GM23338 (cell line): ENCODE data around the gene PRIMPOL. TPM values are rescaled to one million over a fixed set of nuclear protein-coding genes. Genes with fewer than 3 reads are reported as not detected.

Experiments used
- ATAC-seq: fragments of 200-7000 bp; cut with Tn5 transposase; 3 replicates; pipeline ENCODE4 v1.9.1; 2020
- DNase-seq: peaks from one replicate; pipeline ENCODE4 v3.0.0-alpha.2; 2015; ENCODE audit warnings: low spot score
- H2AFZ ChIP-seq: fragments of 200-600 bp; sonication (generic); 2 replicates; pipeline ENCODE4 v1.8.0; 2016; ENCODE audit warnings: antibody characterized with exemption, mild to moderate bottlenecking, moderate library complexity
- H3F3A ChIP-seq: fragments of 200-600 bp; sonication (generic); replicated peaks from 2 replicates; pipeline ENCODE4 v1.8.0; 2017; ENCODE audit warnings: antibody characterized with exemption, mixed run types, low read depth
- H3K27ac ChIP-seq: fragments of 200-600 bp; sonication (generic); 2 replicates; pipeline ENCODE4 v1.6.1; 2016; ENCODE audit warnings: low read depth
- H3K27me3 ChIP-seq: fragments of 200-600 bp; sonication (generic); 2 replicates; pipeline ENCODE4 v1.8.0; 2016; ENCODE audit warnings: mild to moderate bottlenecking, mixed run types, moderate library complexity; ENCODE audit not compliant: insufficient read depth
- H3K36me3 ChIP-seq: fragments of 200-600 bp; sonication (generic); 2 replicates; pipeline ENCODE4 v1.8.0; 2016; ENCODE audit warnings: mild to moderate bottlenecking; ENCODE audit not compliant: insufficient read depth
- H3K4me1 ChIP-seq: fragments of 200-600 bp; sonication (generic); 2 replicates; pipeline ENCODE4 v1.8.0; 2016; ENCODE audit warnings: mild to moderate bottlenecking, moderate library complexity; ENCODE audit not compliant: insufficient read depth
- H3K4me2 ChIP-seq: fragments of 200-600 bp; sonication (generic); 2 replicates; pipeline ENCODE4 v1.7.1; 2017; ENCODE audit warnings: mixed run types
- H3K4me3 ChIP-seq: fragments of 200-600 bp; sonication (generic); 2 replicates; pipeline ENCODE4 v1.6.1; 2016; ENCODE audit warnings: mixed run types
- H3K79me2 ChIP-seq: fragments of 200-600 bp; sonication (generic); replicated peaks from 2 replicates; pipeline ENCODE4 v1.8.0; 2017; ENCODE audit warnings: mild to moderate bottlenecking; ENCODE audit not compliant: insufficient read depth
- H3K9me2 ChIP-seq: fragments of 200-600 bp; sonication (generic); 2 replicates; pipeline ENCODE4 v1.8.0; 2017; ENCODE audit not compliant: insufficient read depth
- H4K20me1 ChIP-seq: fragments of 200-600 bp; sonication (generic); replicated peaks from 2 replicates; pipeline ENCODE4 v1.8.0; 2017; ENCODE audit warnings: mild to moderate bottlenecking; ENCODE audit not compliant: insufficient read depth
- H3K27ac Mint-ChIP-seq: 2 replicates; pipeline ENCODE4 v1.8.0; 2020; ENCODE audit warnings: inconsistent platforms, mild to moderate bottlenecking, moderate library complexity, mixed read lengths
- H3K27me3 Mint-ChIP-seq: 3 replicates; pipeline ENCODE4 v1.8.0; 2022; ENCODE audit warnings: low read depth, mild to moderate bottlenecking, moderate library complexity, mixed read lengths, inconsistent platforms; ENCODE audit not compliant: insufficient read depth, poor library complexity
- H3K36me3 Mint-ChIP-seq: 3 replicates; pipeline ENCODE4 v1.8.0; 2021; ENCODE audit warnings: low read depth, mild to moderate bottlenecking, inconsistent platforms, moderate library complexity, mixed read lengths
- H3K4me1 Mint-ChIP-seq: 3 replicates; pipeline ENCODE4 v1.8.0; 2020; ENCODE audit warnings: mild to moderate bottlenecking, inconsistent platforms, mixed read lengths
- H3K4me3 Mint-ChIP-seq: 3 replicates; pipeline ENCODE4 v1.8.0; 2021; ENCODE audit warnings: moderate library complexity, mild to moderate bottlenecking, inconsistent platforms, mixed read lengths
- H3K9me3 Mint-ChIP-seq: 3 replicates; pipeline ENCODE4 v1.8.0; 2020; ENCODE audit warnings: moderate library complexity, mild to moderate bottlenecking, inconsistent platforms, mixed read lengths
- CREB1 ChIP-seq: fragments of 250-450 bp; sonication (Bioruptor Pico); IDR thresholded peaks from 2 replicates; pipeline ENCODE4 v1.5.0; 2020; ENCODE audit warnings: low read depth, mild to moderate bottlenecking, moderate library complexity
- CTCF ChIP-seq, 2 experiments: fragments of 200-600 bp in 1 of 2; sonication (generic) in 1 of 2; conservative IDR thresholded peaks; 2 replicates each; pipeline versions ENCODE4 v1.5.1 to v1.6.1; 2016 to 2017; ENCODE audit warnings: antibody characterized with exemption in 2 of 2, low read depth in 2 of 2, mild to moderate bottlenecking in 2 of 2, moderate library complexity in 1 of 2
- ETS1 ChIP-seq: IDR thresholded peaks from 2 replicates; pipeline ENCODE4 v1.6.1; 2016; ENCODE audit warnings: antibody characterized with exemption
- EZH2 ChIP-seq: fragments of 200-600 bp; sonication (generic); IDR thresholded peaks from one replicate; pipeline ENCODE4 v1.8.0; 2017; ENCODE audit warnings: antibody characterized with exemption, mild to moderate bottlenecking, low read depth; ENCODE audit not compliant: unreplicated experiment
- EZH2phosphoT487 ChIP-seq: fragments of 200-600 bp; sonication (generic); IDR thresholded peaks from one replicate; pipeline ENCODE4 v1.8.1; 2018; ENCODE audit warnings: antibody characterized with exemption; ENCODE audit not compliant: unreplicated experiment
- JUNB ChIP-seq: IDR thresholded peaks from one replicate; pipeline ENCODE4 v1.6.1; 2016; ENCODE audit warnings: antibody characterized with exemption; ENCODE audit not compliant: unreplicated experiment
- NANOG ChIP-seq: IDR thresholded peaks from 2 replicates; pipeline ENCODE4 v1.6.1; 2016; ENCODE audit warnings: antibody characterized with exemption, borderline replicate concordance
- POLR2AphosphoS5 ChIP-seq: IDR thresholded peaks from 2 replicates; pipeline ENCODE4 v1.6.1; 2016; ENCODE audit warnings: antibody characterized with exemption, low read depth
- STAT1 ChIP-seq: IDR thresholded peaks from one replicate; pipeline ENCODE4 v1.6.1; 2016; ENCODE audit warnings: antibody characterized with exemption; ENCODE audit not compliant: unreplicated experiment
- ZNF114 ChIP-seq: fragments of 250-450 bp; sonication (Bioruptor Pico); IDR thresholded peaks from 2 replicates; pipeline ENCODE4 v1.5.0; 2020; ENCODE audit warnings: mild to moderate bottlenecking, moderate library complexity
- ZNF331 ChIP-seq: fragments of 250-450 bp; sonication (Bioruptor Pico); IDR thresholded peaks from 2 replicates; pipeline ENCODE4 v1.5.0; 2020; ENCODE audit warnings: low read depth, mild to moderate bottlenecking, moderate library complexity
- polyA plus RNA-seq: library from polyadenylated mRNA; unstranded; fragments of >200 nt; fragmentation: Nextera tagmentation; extraction: Ambion mirVana; gene quantifications from 2 replicates; pipeline ENCODE4 v1.2.1, GENCODE V29; 2016
- total RNA-seq: library from RNA; depleted of rRNA; stranded (reverse); fragments of >200 nt; shearing (Covaris generic); gene quantifications from 2 replicates; pipeline ENCODE4 v1.2.3, GENCODE V29; 2014
- TF ChIP-seq, protein P1 (sequence below): fragments of 250-450 bp; sonication (Bioruptor Pico); IDR thresholded peaks from 2 replicates; pipeline ENCODE4 v1.5.0; 2020; ENCODE audit warnings: mild to moderate bottlenecking, moderate library complexity
- TF ChIP-seq, protein P2 (sequence below): IDR thresholded peaks from one replicate; pipeline ENCODE4 v1.6.1; 2018; ENCODE audit warnings: antibody characterized with exemption; ENCODE audit not compliant: unreplicated experiment

Gene PRIMPOL
- total and polyA plus RNA-seq, 2 experiments from 2014 or later, result 3.5 to 9.6 TPM

DNA sequence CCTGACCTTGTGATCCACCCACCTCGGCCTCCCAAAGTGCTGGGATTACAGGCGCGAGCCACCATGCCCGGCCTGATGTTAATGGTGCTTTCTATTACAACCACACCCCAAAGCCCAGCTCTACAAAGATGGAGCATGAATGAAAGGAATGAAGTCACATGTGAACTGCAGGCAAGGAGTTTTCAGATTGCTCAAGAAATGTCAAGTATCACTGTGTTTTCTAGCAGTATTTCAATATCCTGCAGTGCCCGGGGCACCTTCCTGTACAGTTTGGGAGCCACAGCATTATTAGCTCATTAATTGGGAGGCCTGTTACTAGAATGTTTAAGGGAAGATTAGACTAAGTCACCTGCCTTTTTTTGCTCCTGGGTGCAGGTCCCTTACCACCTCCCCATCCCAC, 40.1 kb downstream of the PRIMPOL start:
- no peak overlapping the region for H3K4me2 ChIP-seq
- H3K9me2 ChIP-seq, result no peaks in the 10 kb centered on the region
- no peaks in the 10 kb centered on the region for H3F3A ChIP-seq
- H3K27me3 ChIP-seq, result no peaks in the 10 kb centered on the region
- H3K27ac ChIP-seq, result no peak overlapping the region
- peaks cover 3% of the 10 kb centered on the region; the same call in 1 of the 2 replicates for H3K36me3 ChIP-seq
- no peaks in the 10 kb centered on the region for H4K20me1 ChIP-seq
- TF ChIP-seq JUNB (no peak), ZNF331 (CRISPR knock-in tag) (no peak), EZH2phosphoT487 (no peak), ZNF114 (CRISPR knock-in tag) (no peak), NANOG (no peak), STAT1 (no peak), EZH2 (no peak), POLR2AphosphoS5 (no peak), CREB1 (CRISPR knock-in tag) (no peak), ETS1 (no peak), CTCF (conservative IDR thresholded peaks at IDR 0.05; ENCODE audit: low read depth in 2 of 2) (no peak)
- TF ChIP-seq, protein P1, sequence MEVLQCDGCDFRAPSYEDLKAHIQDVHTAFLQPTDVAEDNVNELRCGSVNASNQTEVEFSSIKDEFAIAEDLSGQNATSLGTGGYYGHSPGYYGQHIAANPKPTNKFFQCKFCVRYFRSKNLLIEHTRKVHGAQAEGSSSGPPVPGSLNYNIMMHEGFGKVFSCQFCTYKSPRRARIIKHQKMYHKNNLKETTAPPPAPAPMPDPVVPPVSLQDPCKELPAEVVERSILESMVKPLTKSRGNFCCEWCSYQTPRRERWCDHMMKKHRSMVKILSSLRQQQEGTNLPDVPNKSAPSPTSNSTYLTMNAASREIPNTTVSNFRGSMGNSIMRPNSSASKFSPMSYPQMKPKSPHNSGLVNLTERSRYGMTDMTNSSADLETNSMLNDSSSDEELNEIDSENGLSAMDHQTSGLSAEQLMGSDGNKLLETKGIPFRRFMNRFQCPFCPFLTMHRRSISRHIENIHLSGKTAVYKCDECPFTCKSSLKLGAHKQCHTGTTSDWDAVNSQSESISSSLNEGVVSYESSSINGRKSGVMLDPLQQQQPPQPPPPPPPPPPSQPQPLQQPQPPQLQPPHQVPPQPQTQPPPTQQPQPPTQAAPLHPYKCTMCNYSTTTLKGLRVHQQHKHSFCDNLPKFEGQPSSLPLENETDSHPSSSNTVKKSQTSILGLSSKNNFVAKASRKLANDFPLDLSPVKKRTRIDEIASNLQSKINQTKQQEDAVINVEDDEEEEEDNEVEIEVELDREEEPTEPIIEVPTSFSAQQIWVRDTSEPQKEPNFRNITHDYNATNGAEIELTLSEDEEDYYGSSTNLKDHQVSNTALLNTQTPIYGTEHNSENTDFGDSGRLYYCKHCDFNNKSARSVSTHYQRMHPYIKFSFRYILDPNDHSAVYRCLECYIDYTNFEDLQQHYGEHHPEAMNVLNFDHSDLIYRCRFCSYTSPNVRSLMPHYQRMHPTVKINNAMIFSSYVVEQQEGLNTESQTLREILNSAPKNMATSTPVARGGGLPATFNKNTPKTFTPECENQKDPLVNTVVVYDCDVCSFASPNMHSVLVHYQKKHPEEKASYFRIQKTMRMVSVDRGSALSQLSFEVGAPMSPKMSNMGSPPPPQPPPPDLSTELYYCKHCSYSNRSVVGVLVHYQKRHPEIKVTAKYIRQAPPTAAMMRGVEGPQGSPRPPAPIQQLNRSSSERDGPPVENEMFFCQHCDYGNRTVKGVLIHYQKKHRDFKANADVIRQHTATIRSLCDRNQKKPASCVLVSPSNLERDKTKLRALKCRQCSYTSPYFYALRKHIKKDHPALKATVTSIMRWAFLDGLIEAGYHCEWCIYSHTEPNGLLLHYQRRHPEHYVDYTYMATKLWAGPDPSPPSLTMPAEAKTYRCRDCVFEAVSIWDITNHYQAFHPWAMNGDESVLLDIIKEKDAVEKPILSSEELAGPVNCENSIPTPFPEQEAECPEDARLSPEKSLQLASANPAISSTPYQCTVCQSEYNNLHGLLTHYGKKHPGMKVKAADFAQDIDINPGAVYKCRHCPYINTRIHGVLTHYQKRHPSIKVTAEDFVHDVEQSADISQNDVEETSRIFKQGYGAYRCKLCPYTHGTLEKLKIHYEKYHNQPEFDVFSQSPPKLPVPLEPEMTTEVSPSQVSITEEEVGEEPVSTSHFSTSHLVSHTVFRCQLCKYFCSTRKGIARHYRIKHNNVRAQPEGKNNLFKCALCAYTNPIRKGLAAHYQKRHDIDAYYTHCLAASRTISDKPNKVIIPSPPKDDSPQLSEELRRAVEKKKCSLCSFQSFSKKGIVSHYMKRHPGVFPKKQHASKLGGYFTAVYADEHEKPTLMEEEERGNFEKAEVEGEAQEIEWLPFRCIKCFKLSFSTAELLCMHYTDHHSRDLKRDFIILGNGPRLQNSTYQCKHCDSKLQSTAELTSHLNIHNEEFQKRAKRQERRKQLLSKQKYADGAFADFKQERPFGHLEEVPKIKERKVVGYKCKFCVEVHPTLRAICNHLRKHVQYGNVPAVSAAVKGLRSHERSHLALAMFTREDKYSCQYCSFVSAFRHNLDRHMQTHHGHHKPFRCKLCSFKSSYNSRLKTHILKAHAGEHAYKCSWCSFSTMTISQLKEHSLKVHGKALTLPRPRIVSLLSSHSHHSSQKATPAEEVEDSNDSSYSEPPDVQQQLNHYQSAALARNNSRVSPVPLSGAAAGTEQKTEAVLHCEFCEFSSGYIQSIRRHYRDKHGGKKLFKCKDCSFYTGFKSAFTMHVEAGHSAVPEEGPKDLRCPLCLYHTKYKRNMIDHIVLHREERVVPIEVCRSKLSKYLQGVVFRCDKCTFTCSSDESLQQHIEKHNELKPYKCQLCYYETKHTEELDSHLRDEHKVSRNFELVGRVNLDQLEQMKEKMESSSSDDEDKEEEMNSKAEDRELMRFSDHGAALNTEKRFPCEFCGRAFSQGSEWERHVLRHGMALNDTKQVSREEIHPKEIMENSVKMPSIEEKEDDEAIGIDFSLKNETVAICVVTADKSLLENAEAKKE (CRISPR knock-in tag), result no peak
- TF ChIP-seq, protein P2, sequence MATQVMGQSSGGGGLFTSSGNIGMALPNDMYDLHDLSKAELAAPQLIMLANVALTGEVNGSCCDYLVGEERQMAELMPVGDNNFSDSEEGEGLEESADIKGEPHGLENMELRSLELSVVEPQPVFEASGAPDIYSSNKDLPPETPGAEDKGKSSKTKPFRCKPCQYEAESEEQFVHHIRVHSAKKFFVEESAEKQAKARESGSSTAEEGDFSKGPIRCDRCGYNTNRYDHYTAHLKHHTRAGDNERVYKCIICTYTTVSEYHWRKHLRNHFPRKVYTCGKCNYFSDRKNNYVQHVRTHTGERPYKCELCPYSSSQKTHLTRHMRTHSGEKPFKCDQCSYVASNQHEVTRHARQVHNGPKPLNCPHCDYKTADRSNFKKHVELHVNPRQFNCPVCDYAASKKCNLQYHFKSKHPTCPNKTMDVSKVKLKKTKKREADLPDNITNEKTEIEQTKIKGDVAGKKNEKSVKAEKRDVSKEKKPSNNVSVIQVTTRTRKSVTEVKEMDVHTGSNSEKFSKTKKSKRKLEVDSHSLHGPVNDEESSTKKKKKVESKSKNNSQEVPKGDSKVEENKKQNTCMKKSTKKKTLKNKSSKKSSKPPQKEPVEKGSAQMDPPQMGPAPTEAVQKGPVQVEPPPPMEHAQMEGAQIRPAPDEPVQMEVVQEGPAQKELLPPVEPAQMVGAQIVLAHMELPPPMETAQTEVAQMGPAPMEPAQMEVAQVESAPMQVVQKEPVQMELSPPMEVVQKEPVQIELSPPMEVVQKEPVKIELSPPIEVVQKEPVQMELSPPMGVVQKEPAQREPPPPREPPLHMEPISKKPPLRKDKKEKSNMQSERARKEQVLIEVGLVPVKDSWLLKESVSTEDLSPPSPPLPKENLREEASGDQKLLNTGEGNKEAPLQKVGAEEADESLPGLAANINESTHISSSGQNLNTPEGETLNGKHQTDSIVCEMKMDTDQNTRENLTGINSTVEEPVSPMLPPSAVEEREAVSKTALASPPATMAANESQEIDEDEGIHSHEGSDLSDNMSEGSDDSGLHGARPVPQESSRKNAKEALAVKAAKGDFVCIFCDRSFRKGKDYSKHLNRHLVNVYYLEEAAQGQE, result no peak
- no peaks in the 10 kb centered on the region; the same call in 2 of the 3 replicates for H3K9me3 Mint-ChIP-seq
- no peaks in the 10 kb centered on the region for H3K79me2 ChIP-seq
- DNase-seq (no peak), ATAC-seq (no peak)
- peaks cover 20% of the 10 kb centered on the region for H3K4me1 Mint-ChIP-seq
- H3K27ac Mint-ChIP-seq, result no peak overlapping the region
- H2AFZ ChIP-seq, result no peak overlapping the region
- H3K27me3 Mint-ChIP-seq, result peaks cover 7% of the 10 kb centered on the region
- peaks cover 27% of the 10 kb centered on the region; the same call in 2 of the 3 replicates for H3K36me3 Mint-ChIP-seq
- no peak overlapping the region for H3K4me3 ChIP-seq
- peaks cover 12% of the 10 kb centered on the region; the same call in 1 of the 2 replicates for H3K4me1 ChIP-seq
- H3K4me3 Mint-ChIP-seq, result no peak overlapping the region
